GM12874 (cell line): ENCODE measurements around the gene MPZL2.

ENCODE experiments used
- CTCF ChIP-seq: IDR thresholded peaks from 2 replicates; pipeline ENCODE4 v1.5.1; 2011; ENCODE audit warnings: low read depth, mild to moderate bottlenecking, control low read depth, low read length, moderate library complexity; ENCODE audit not compliant: insufficient read depth

MPZL2 gene

GRCh38 chr11:118217575-118217974 is 46.5 kb downstream of the MPZL2 start:
- TF ChIP-seq CTCF: no peak

- TF ChIP-seq CTCF: 0 out of 2 replicates have a peak, but pooled peaks have one; percentile 2
Observed at GRCh38 chr11:118216621-118217481, 47.2 kb downstream of the MPZL2 start.

GRCh38 chr11:118215765-118216164 is 48.3 kb downstream of the MPZL2 start:
- TF ChIP-seq CTCF: no peak

- no peak for TF ChIP-seq CTCF
Observed at GRCh38 chr11:118215262-118215661, 48.8 kb downstream of the MPZL2 start.

- no peak for TF ChIP-seq CTCF
Observed at GRCh38 chr11:118214210-118214914, 49.7 kb downstream of the MPZL2 start.

- no peak for TF ChIP-seq CTCF
Observed at GRCh38 chr11:118213781-118214180, 50.3 kb downstream of the MPZL2 start.

- TF ChIP-seq CTCF: no peak
Observed at GRCh38 chr11:118213201-118213600, 50.9 kb downstream of the MPZL2 start.
